Endodermal cell (in vitro differentiated cells): ENCODE results near the gene DNLZ. TPM values are rescaled to one million over a fixed set of nuclear protein-coding genes. Genes with fewer than 3 reads are reported as not detected.
A peak's percentile ranks its signal among the peaks of the same experiment; 100 is the strongest.

Experiments used
- DNase-seq: peaks from one replicate; pipeline ENCODE4 v3.0.0-alpha.2; 2017
- H3K27ac ChIP-seq: 2 replicates; pipeline ENCODE4 v1.5.1; 2013; ENCODE audit warnings: mild to moderate bottlenecking, low read depth, low read length, moderate library complexity
- H3K27me3 ChIP-seq: 2 replicates; pipeline ENCODE4 v1.6.1; 2013; ENCODE audit warnings: mild to moderate bottlenecking, low read length, moderate library complexity; ENCODE audit not compliant: insufficient read depth, control insufficient read depth, poor library complexity, severe bottlenecking
- H3K36me3 ChIP-seq: 2 replicates; pipeline ENCODE4 v1.7.0; 2013; ENCODE audit warnings: mild to moderate bottlenecking, low read length, moderate library complexity; ENCODE audit not compliant: control insufficient read depth, insufficient read depth
- H3K4me1 ChIP-seq: one replicate; pipeline ENCODE4 v1.7.0; 2013; ENCODE audit warnings: low read length; ENCODE audit not compliant: control insufficient read depth, insufficient read depth
- H3K4me3 ChIP-seq: 2 replicates; pipeline ENCODE4 v1.5.1; 2013; ENCODE audit warnings: mild to moderate bottlenecking, low read length, moderate library complexity
- H3K9ac ChIP-seq: 2 replicates; pipeline ENCODE4 v1.6.1; 2013; ENCODE audit warnings: mild to moderate bottlenecking, low read length, moderate library complexity; ENCODE audit not compliant: poor library complexity, severe bottlenecking; ENCODE audit errors: extremely low read depth
- H3K9me3 ChIP-seq: 2 replicates; pipeline ENCODE4 v1.6.1; 2013; ENCODE audit warnings: mild to moderate bottlenecking, low read length, moderate library complexity; ENCODE audit not compliant: control insufficient read depth
- H3K27ac Mint-ChIP-seq: 2 replicates; pipeline ENCODE4 v1.8.0; 2020; ENCODE audit warnings: mixed read lengths
- H3K27me3 Mint-ChIP-seq: 2 replicates; pipeline ENCODE4 v1.8.0; 2021; ENCODE audit warnings: mild to moderate bottlenecking, mixed read lengths; ENCODE audit not compliant: insufficient read depth
- H3K36me3 Mint-ChIP-seq: 2 replicates; pipeline ENCODE4 v1.8.0; 2020; ENCODE audit warnings: low read depth, mixed read lengths
- H3K4me1 Mint-ChIP-seq: 2 replicates; pipeline ENCODE4 v1.8.0; 2020; ENCODE audit warnings: mixed read lengths
- H3K4me3 Mint-ChIP-seq: 2 replicates; pipeline ENCODE4 v1.8.0; 2020; ENCODE audit warnings: mild to moderate bottlenecking, moderate library complexity, mixed read lengths
- H3K9me3 Mint-ChIP-seq: 2 replicates; pipeline ENCODE4 v1.8.0; 2020; ENCODE audit warnings: mild to moderate bottlenecking, mixed read lengths
- CTCF ChIP-seq: fragments of 200-600 bp; sonication (generic); conservative IDR thresholded peaks from 2 replicates; pipeline ENCODE4 v1.5.0; 2021; ENCODE audit warnings: antibody characterized with exemption, mild to moderate bottlenecking
- WGBS, 2 experiments: methylation state at CpG; one replicate each; pipeline versions ENCODE4 v1.1.5 to v1.1.7; 2013; ENCODE audit warnings: missing lambda C conversion rate in 2 of 2, mixed read lengths in 1 of 2; ENCODE audit not compliant: insufficient coverage in 1 of 2, insufficient read length in 1 of 2; 5-methylcytosine and 5-hydroxymethylcytosine counted together
- total RNA-seq, 2 donors: library from RNA; stranded (reverse); fragmentation: NEBNext Ultra II Directional in 1 of 2; extraction: Animal tissue kit (Norgen Biotek cat#: 25700) in 1 of 2; gene quantifications; 2 replicates in 1 of 2; 3 replicates in 1 of 2; pipeline ENCODE4 v1.2.1, GENCODE V29; 2021

DNLZ gene
- total RNA-seq, 2 donors from 2014 or later = 12.6 to 20.1 TPM

GRCh38 chr9:136398286-136398685 is 34.7 kb upstream of the DNLZ start:
- WGBS, 2 experiments = 90 to 93% methylated on average over 6 to 12 of the region's 12 CpGs

GRCh38 chr9:136397643-136398042 is 34.1 kb upstream of the DNLZ start:
- H3K36me3 Mint-ChIP-seq = peaks cover 41% of the 10 kb centered on the region
- no peaks in the 10 kb centered on the region for H3K9me3 Mint-ChIP-seq
- no peak overlapping the region for H3K27ac ChIP-seq
- H3K27me3 ChIP-seq = no peaks in the 10 kb centered on the region
- no peak for TF ChIP-seq CTCF
- peaks cover 63% of the 10 kb centered on the region for H3K36me3 ChIP-seq
- no peak overlapping the region for H3K27ac Mint-ChIP-seq
- no peak overlapping the region for H3K9ac ChIP-seq
- H3K4me1 Mint-ChIP-seq = peaks cover 7% of the 10 kb centered on the region
- H3K4me3 Mint-ChIP-seq = no peak overlapping the region
- no peaks in the 10 kb centered on the region for H3K9me3 ChIP-seq
- H3K27me3 Mint-ChIP-seq = no peaks in the 10 kb centered on the region
- H3K4me3 ChIP-seq = no peak overlapping the region
- peaks cover 6% of the 10 kb centered on the region for H3K4me1 ChIP-seq
- no peak for DNase-seq
- 96% methylated on average over 5 of the region's 6 CpGs; no CpG with 5 or more reads in 1 of the 2 experiments for WGBS, 2 experiments

More at GRCh38 chr9:136398286-136398685, 34.7 kb upstream of the DNLZ start:
- Histone ChIP-seq H3K9ac (peak overlapping the region; percentile 84), H3K9me3 (no peaks in the 10 kb centered on the region), H3K27me3 (no peaks in the 10 kb centered on the region), H3K36me3 (peaks cover 58% of the 10 kb centered on the region), H3K4me1 (peaks cover 6% of the 10 kb centered on the region), H3K4me3 (peak overlapping the region; percentile 91), H3K27ac (no peak overlapping the region)
- Mint-ChIP-seq H3K27ac (no peak overlapping the region), H3K9me3 (no peaks in the 10 kb centered on the region), H3K36me3 (peaks cover 41% of the 10 kb centered on the region), H3K4me1 (peaks cover 7% of the 10 kb centered on the region), H3K4me3 (peak overlapping the region; percentile 85), H3K27me3 (no peaks in the 10 kb centered on the region)
- DNase-seq = no peak
- TF ChIP-seq CTCF = no peak

GRCh38 chr9:136396219-136396515 is 32.6 kb upstream of the DNLZ start:
- Mint-ChIP-seq H3K36me3 (peaks cover 43% of the 10 kb centered on the region), H3K27me3 (no peaks in the 10 kb centered on the region), H3K9me3 (no peaks in the 10 kb centered on the region), H3K27ac (no peak overlapping the region), H3K4me3 (no peak overlapping the region), H3K4me1 (peaks cover 7% of the 10 kb centered on the region)
- TF ChIP-seq CTCF = no peak
- Histone ChIP-seq H3K27me3 (no peaks in the 10 kb centered on the region), H3K36me3 (peaks cover 72% of the 10 kb centered on the region), H3K9me3 (no peaks in the 10 kb centered on the region), H3K9ac (no peak overlapping the region), H3K4me3 (no peak overlapping the region), H3K4me1 (peaks cover 6% of the 10 kb centered on the region), H3K27ac (no peak overlapping the region)
- DNase-seq = no peak
- 92 to 94% methylated on average over 4 of the region's 4 CpGs for WGBS, 2 experiments
